Activated CD8-positive, alpha-beta memory T cell treated with anti-CD3 and anti-CD28 coated beads for 1 hour (primary cell): ENCODE results near the gene CIC.

ENCODE experiments used
- DNase-seq, 2 donors: peaks; one replicate each; pipeline ENCODE4 v3.0.0-alpha.2; 2020; ENCODE audit warnings: low read depth in 1 of 2; ENCODE audit errors: extremely low read depth in 1 of 2

The CIC gene

DNA sequence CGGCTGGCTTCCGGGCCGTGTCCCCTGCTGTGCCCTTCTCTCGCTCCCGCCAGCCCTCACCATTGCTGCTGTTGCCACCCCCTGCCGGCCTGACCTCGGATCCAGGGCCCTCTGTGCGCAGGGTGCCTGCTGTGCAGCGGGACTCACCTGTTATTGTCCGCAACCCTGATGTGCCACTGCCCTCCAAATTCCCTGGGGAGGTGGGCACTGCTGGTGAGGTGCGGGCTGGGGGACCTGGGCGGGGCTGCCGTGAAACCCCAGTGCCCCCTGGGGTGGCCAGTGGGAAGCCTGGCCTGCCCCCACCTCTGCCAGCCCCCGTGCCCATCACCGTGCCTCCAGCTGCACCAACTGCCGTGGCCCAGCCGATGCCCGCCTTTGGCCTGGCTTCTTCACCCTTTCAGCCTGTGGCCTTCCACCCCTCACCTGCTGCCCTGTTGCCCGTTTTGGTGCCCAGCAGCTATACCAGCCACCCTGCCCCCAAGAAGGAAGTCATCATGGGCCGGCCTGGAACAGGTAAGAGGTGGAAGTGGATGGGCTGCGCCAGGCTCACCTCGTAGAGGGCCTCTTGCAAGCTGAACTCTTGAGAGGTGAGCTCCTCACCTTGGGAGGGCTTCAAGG is 5.1 kb downstream of the CIC start:
- no peak for DNase-seq

DNA sequence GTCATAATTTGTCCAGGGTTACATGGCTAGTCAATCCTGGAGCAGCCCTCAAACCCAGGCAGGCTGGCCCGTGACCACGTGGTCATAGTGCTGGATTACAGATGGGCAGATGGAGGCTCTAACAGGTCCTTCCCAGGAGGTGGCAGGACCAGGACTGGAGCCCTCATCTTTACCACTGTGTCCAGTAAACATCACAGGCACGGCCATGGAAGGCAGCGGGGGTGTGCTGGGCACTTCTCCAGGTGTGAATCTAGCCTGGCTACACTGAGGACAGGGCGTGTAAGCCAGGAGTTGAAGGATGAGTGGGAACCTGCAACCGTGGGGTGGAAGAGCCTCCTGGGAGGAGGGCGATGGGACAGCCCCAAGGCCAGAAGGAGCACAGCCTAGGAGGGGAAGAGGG is 6.1 kb downstream of the CIC start:
- DNase-seq, result no peak

DNA sequence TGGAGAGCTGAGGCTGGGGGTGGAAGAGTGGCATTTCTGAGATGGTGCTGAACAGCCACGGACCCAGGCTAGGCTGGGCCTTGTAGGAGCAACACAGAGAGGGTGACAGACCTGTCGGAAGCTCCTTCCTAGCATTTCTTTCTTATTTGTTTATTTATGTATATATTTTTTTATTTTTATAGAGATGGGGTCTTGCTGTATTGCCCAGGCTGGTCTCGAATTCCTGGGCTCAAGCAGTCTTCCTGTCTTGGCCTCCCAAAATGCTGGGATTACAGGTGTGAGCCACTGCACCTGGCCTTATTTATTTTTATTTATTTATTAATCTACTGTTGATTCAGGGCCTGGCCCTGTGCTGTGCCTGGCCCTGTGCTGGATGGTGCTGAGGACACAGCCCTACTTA is 6.5 kb downstream of the CIC start:
- no peak for DNase-seq

DNA sequence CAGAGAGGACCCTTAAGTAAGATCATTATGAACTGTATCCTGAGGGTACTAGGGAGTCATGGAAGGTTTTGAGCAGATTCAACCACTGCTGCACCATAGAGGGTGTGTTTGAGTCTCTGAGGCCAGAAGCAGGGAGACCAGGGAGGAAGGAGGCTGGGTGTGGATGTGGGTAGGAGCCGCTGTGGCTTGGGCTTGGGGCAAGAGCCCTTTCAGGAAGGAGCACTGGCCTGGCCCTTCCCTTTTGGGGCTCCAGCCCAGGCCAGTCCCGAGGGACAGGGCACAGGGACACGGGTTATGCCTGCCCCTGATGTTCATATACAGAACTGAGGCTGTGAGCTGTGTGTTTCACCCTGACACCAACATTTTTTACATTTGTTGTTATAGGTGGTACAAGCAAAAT is 7.2 kb downstream of the CIC start:
- DNase-seq, result no peak

DNA sequence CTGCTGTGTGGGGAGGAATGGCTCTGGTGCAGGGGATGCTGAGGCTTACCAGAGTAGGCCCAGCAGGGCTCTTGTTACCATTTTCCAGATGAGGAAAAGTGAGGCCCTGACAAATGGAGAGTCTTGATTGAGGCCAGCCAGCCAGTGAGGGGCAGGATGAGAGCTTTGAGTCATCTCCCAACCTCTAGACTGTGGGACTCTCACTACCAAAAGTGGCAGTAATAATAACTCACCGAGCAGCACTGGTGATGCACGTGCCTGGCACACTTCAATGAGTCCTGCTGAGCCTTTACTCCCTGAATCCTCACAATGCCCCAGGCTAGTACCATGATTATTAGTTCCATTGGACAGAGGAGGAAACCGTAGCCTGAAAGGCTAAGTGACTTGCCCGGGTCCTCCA is 7.8 kb downstream of the CIC start:
- DNase-seq, result no peak

DNA sequence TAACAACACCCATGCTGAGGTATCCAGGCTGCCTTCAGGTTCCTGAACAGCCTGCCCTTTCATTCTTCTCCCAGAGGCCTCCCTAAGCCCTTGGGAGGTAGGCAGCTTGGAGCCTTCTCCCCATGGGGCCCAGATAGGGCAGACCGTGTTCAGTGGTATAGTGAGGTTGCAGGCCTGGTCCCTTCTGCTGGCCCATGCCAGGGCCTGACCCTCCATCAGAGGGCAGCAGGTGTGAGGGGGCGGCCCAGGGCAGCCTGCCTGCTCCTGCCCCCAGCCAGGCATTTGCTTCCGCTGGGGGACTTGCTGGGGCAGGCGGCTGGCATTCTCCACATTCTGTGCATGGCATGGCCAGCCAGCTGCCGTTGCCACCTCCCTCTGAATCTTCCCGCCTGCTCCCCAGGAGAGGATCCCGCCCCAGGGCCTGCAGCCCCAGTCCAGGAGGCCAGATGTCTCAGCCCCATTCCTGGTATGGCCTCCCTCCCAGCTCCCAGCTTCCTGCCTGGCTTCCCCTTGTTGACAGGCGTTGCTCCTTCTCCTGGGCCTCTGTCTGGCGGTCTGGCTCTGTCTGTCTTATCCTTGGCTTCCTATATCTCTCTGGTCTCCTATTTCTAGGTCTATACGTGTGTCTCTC is 8.9 kb downstream of the CIC start:
- no peak for DNase-seq

DNA sequence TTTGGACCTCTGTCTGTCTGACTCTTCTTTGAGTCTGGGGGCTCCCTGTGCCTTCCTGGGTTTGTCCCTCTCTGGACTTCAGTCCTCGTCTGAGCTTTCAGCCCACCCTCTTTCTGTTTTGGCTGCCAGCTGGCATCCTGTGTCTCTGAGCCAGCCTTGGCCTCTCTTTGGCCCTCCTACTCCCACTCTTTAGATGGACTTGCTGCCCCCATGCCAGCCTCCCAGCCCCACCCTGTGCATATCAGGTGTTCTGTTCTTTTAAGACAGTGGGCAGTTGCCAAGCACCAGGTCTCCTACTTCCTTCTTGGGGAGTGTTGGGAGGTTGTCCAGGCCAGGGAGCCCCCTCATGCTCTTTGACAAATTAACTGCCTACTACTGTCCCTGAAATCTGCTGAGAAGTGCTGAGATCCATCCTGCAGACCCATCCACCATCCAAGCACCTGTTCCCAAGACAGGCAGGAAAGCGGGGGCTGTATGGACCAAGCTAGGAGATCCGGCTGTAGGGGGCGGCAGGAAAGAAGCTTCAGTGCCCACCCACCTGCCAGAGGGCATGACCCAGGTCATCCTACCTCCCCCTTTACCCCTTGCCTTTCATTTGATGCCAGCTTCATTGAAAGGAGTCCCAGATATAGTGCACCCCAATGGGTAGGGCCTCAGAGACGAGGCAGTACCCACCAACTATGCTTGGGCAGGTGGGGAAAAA is 9.6 kb downstream of the CIC start:
- DNase-seq, result no peak

DNA sequence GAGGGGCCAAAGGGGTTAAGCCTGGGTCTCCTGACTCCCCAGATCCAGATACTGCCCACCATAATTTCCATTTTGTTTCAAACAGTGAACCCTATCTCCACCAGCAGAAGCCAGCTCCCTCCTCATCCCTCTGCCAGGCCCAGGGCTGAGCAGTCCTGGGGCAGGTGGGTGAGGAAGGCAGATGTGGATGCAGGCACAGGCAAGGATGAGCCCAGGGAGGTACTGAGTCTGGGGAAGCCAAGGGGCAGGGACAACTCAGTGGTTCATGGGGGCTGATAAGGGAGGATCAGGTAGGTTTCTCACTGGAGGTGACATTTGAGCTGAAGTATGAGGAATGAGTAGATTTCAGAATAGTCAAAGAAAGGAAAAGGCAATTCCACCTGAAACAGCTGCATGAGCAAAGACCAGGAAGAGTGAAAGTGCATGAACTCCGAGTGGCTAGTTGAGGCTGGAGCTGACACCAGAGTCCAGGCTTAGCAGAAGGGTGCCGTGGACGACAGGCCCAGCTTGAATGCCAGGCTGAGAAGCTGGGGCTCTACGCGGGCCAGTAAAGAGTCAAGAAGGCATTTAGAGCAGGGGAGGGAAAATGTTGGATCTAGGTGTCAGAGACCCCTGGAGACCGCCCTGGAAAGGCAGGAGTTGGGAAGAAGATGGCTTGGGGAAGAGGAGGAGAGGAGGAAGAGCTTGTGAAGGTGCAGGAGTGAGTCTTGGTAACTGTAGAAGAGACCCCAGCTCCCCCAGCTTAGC is 10.3 kb downstream of the CIC start:
- no peak for DNase-seq

DNA sequence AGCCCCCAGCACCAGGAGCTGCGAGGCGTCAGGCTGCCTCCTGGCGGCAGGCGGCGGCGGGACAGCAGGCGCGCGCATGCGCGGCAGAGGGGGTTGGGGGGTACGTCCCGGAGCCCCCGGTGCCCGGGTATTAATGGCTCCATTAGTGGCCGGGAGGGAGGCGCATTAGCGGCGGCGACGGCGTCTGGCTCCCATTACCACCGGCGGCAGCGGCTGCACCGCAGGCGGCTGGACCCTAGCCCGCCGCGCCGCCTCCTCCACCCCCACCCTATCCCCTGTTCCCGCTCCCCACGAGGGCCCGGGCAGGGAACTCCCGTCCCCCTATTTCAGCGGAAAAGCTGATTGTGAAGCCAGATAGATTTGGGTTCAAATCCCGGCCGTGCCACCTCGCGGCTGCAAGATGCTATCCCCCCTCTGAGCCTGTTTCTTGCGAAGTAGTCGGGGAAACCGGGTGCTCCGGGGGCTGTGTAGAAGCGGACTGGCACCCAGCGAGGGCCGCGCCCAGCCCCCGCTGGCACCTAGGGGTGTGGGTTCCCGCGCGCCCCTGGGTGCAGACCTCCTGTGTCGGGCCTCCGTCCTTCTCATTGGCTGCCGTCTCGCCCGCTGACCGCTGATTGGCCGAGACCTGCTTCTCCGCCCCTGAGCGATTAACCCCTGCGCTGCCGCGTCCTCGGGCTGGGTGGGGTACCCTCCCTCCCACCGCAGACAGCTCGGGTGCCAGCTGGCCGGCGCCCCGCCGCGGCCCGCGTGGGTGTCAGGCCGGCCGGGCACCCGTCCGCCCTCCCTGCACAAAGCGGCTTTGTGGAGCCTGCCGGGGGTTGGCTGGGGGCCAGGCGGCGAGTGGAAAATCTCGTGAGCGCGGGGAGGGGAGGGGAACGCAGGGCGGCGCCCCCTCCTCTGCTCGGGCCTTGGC is 11.1 kb downstream of the CIC start:
- DNase-seq, result peak; percentile 57 to 76

DNA sequence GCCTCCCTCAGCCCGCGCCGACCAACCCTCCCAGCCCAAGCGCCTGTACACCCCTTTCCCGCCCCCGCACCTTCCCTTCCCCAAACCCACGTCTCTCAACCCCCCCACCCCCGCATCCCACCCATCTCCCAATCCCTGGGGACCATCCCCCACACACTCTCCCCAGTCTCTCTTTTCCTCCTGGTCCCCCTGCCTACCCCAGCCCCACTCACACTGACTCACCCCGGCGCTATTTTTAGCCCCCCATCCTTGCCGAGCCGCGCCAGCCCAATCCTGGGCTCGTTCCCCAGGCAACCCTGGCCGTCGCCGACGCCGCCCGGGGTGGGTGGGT is 11.7 kb downstream of the CIC start:
- DNase-seq, result no peak

DNA sequence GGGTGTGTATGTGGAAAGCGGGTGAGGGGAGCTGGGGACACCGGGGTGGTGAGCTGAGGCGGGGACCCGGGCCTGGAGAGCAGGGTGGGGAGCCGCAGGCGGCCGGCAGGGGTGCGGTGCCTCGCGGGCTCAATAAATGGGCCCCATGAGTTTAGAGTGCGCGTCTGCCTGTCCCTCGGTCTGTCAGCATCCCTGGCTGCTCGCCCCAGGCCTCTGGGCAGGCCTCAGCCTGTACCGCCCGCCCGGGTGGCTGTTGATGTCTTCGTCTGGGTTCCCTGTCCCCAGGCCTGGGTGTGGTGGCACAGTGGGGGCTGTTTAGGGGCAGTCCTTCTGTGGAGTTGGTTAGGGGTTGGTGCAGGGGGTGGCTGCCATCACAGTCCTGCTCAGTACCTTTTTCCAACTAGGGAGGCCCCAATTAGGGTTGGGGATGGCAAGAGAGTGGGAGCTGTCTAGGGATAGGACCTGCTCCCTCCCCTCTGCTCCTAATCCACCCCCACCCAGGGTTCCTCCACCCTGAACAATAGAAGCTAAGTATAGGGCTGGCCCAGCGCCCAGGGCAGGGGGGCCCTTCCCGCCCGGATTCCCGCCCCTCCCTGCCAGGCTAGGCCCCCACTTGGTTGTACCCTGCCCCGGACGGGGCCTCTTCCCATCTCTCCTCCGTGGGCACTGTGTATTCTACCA is 12.2 kb downstream of the CIC start:
- DNase-seq, result no peak

DNA sequence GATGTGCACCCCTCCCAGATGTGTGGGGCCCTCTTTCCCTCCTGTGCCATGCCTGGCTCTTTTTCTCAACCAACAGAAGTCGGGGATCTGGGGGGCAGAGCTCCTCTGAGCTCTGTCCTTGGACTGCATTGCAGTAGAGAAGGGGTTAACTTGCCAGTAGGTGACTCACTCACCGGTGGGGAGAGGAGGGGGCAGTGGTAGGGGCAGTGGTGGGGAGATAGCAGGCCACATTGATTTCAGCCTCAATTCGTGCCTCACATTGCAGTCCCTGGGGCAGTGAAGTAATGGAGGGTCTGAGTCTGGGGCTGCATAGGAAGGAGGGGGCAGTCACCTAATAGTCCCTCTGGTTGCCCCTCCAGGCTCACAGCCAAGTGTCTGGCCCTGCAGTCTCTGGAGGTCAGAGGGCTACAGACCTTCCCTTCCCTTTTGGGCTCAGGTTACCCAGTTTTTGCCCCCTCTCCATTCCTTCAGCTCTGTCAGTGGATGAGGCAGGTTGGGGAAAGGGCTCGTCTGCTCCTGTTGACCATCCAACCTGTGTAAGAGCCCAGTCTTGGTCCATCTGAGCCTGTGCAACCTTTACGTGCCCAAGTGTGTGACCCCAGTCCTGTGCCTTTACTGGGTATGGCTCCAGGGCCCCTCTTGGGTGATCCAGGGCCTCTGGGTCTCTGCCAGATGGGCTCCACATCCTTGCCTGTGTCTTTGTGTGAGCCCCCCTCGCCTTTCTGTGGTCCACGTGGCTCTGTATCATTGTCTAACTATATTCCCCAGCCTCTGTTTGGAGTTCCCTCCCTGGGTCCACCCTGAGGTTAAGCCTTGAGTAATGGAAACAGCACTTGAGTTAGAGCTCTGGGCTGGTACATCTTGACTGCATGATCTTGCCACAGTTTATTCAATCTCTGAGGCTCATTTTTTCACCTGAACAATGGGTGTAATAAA is 13.0 kb downstream of the CIC start:
- DNase-seq, result no peak

DNA sequence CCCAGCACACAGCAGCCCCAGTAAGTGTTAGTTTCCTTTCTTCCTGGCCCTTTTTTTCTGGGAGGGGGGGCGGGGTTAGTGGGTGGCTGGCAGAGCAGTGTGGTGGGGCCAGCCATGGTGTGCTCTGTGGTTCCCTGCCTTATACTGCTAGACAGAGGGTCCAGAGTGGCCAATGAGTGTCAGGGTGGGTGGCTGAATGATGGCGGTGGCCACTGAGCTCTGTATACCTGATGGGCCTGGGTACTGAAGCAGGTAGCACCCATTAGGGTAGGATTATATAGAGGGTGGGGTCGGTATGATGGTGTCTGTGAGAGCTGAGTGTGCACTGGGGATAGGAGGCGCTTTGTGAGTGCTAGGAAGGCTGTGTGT is 13.8 kb downstream of the CIC start:
- no peak for DNase-seq

DNA sequence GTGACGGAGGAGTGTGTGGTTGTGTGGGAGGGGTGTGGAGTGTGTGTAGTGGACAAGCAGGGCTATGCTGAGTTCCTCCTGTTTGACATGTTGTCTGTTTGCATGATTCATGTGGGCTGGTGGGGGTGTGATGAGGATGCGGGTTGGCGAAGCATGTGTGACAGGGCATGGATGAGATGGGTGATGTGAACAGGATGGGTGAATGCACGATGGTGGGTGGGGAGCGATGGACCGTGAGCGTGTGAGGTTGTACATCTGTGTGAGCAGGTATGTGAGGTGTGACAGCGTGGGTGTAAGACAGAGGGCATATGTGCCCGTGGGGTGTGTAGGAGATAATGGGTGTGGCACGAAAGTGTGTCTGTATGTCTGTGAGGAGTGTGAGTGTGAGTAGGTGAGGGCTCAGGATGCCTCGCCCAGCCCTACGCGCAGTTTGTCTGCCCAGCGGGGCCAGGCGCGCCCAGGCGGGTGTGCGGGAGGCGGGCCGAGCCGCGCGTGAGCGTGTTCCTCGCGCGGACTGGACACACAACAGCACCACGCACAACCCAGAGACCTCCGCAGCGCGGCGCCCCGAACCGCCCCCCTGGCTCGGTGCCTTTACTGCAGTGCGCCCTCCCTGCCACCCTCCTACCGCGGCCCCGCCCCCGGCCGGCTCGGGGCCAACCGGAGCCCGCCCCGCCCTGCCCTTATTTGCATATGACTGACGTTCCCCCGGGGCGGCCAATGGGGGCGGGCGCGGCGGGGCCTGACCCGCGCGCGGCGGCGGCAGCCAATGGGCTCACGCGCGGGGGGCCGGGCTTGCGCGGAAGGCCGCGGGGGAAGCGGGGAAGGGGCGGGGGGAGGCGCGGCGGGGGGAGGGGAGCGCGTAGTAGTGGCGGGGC is 14.4 kb downstream of the CIC start:
- DNase-seq, result peak; percentile 88 to 96

DNA sequence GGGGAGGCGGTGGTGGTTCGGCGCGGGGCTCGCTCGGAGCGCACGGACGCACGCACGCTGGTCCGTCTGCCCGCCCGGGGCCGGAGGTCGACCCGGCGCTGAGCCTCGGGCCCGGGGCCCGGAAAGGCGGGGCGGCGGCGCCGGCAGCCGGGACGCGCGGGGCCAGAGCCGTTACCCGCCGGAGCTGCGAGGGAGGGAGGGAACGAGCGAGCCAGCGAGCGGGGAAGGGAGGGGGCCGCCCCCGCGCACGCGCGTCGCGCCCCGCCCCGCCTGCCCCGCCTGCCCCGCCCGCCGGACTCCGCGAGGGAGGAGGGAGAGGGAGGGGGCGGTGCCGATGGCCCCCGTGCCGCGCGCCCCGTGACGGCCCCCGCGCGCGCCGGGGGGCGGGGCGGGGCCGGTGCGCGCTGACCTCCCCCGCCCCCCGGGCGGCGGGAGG is 15.0 kb downstream of the CIC start:
- peak; percentile 32 to 79 for DNase-seq

DNA sequence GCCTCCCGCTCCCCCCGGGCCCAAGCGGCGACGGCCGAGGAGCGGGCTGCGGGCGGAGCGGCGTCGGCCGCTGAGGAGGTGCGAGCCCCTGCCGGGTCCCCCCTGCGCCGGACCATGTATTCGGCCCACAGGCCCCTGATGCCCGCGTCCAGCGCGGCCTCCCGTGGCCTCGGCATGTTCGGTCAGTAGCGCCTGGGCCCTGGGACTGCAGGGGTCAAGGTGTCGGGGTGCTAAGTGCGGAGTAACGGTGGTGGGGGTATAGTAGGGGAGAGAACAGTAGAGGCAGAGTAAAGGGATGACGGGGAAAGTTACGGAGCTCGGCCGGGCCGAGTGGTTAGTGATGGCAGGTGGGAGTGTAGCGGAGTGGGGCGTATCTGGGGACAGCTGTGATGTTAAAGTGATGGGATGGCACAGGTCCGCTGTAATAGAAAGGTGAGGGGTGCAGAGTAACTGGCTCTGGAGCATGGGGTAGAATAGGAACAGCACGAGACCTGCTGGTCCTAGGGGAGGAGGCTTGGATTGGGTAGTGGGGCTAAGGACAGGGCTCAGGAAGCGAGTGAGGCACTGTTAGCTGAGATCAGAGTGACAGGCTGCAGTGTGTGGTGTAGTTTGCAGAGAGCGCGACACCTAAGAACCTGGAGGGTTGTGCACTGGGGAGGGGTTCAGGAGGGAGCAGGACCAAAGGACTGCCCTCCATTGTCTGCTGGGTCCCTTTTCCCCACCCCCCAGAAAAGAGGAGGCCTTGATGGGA is 15.7 kb downstream of the CIC start:
- DNase-seq, result no peak

DNA sequence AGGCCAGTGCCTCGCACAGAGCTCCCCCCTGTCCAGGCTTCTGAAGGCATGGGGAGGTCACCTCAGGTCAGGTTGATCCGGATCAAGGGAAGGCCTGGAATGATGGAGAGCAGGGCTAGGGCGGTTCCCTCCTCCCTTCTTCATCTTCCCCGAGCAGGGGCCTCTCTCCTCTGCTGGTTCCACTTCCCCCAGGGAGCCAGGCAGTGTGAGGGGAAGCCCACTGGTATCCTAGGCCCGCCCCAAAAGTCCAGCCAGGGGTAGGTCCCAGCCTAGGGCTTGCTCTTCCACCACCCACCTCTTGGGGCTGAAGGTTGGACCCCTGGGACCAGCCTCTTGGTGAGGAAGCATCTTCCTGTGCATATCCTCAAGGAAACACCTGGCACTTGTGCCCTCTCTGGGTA is 16.5 kb downstream of the CIC start:
- DNase-seq, result no peak

DNA sequence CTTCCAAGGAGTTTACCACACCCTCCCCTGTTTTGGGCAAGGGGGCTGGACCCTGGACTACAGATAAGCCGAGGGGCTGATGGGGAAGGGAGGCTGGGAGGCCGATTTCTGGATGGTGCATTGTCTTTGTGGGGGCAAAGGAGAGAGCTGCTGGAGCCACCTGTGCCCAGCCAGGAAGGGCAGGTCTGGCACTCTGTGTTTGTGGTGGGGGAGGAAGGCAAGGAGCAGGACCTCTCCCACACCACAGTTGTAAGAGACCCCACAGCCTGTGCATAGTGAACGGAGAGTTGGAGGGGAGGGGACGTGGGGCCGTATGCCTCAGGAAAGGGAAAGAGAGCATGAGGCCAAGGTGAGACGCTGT is 16.9 kb downstream of the CIC start:
- DNase-seq, result no peak
